OCI-LY3 (cell line): Measurements from ENCODE around the gene DCC.

Experiments
- H2AFZ ChIP-seq: fragments of 200-600, 300-600 bp; shearing (Covaris generic); 2 replicates; pipeline ENCODE4 v1.6.0; 2014; ENCODE audit warnings: antibody characterized with exemption, low read depth, low read length
- H3K27ac ChIP-seq: fragments of 200-600, 300-600 bp; sonication (generic); 2 replicates; pipeline ENCODE4 v1.5.1; 2014; ENCODE audit warnings: mild to moderate bottlenecking, low read length, moderate library complexity, mixed read lengths
- H3K27me3 ChIP-seq: fragments of 200-600, 300-600 bp; sonication (generic); 2 replicates; pipeline ENCODE4 v1.6.1; 2014; ENCODE audit warnings: low read depth, low read length, mixed read lengths
- H3K36me3 ChIP-seq: fragments of 200-600, 300-600 bp; sonication (generic); replicated peaks from 2 replicates; pipeline ENCODE3; 2014; ENCODE audit warnings: low read depth, low read length, mixed read lengths
- H3K4me1 ChIP-seq: fragments of 300-600, 200-600 bp; sonication (generic); 2 replicates; pipeline ENCODE4 v1.6.1; 2014; ENCODE audit warnings: low read length, mixed read lengths
- H3K4me2 ChIP-seq: fragments of 200-600, 300-600 bp; sonication (generic); 2 replicates; pipeline ENCODE4 v1.6.1; 2014; ENCODE audit warnings: low read length, mixed read lengths
- H3K4me3 ChIP-seq: fragments of 300-600, 200-600 bp; sonication (generic); 2 replicates; pipeline ENCODE4 v1.5.1; 2014; ENCODE audit warnings: antibody characterized with exemption, mild to moderate bottlenecking, low read length, moderate library complexity
- H3K79me2 ChIP-seq: fragments of 300-600, 200-600 bp; shearing (Covaris generic); 2 replicates; pipeline ENCODE4 v1.6.1; 2014; ENCODE audit warnings: mild to moderate bottlenecking, low read length, mixed read lengths
- H3K9ac ChIP-seq: fragments of 300-600, 200-600 bp; shearing (Covaris generic); 2 replicates; pipeline ENCODE4 v1.6.0; 2014; ENCODE audit warnings: mild to moderate bottlenecking, low read length, moderate library complexity
- H3K9me3 ChIP-seq: fragments of 200-600, 300-600 bp; shearing (Covaris generic); 2 replicates; pipeline ENCODE4 v1.6.1; 2014; ENCODE audit warnings: low read length, mixed read lengths; ENCODE audit not compliant: insufficient read depth
- H4K20me1 ChIP-seq: fragments of 200-600, 300-600 bp; sonication (generic); 2 replicates; pipeline ENCODE4 v1.6.1; 2016; ENCODE audit warnings: low read length, mixed read lengths; ENCODE audit not compliant: insufficient read depth
- CTCF ChIP-seq: fragments of 200-600, 300-600 bp; sonication (generic); IDR thresholded peaks from 2 replicates; pipeline ENCODE4 v1.5.1; 2014; ENCODE audit warnings: antibody characterized with exemption, low read length, low read depth
- EZH2phosphoT487 ChIP-seq: fragments of 200-600 bp; shearing (Covaris generic); IDR thresholded peaks from 2 replicates; pipeline ENCODE4 v1.6.1; 2018; ENCODE audit warnings: antibody characterized with exemption, mixed run types, low read depth

Gene DCC

GRCh38 chr18:53126210-53126609, 786.2 kb downstream of the DCC start:
- Histone ChIP-seq H3K27ac (no peak overlapping the region), H4K20me1 (no peaks in the 10 kb centered on the region), H3K4me2 (no peak overlapping the region), H3K4me3 (no peak overlapping the region), H2AFZ (no peak overlapping the region), H3K79me2 (no peaks in the 10 kb centered on the region), H3K27me3 (no peaks in the 10 kb centered on the region), H3K9ac (no peak overlapping the region), H3K9me3 (no peaks in the 10 kb centered on the region), H3K36me3 (no peaks in the 10 kb centered on the region), H3K4me1 (no peaks in the 10 kb centered on the region)
- no peak for TF ChIP-seq EZH2phosphoT487
- no peak for TF ChIP-seq CTCF

GRCh38 chr18:53131001-53131400, 791.0 kb downstream of the DCC start:
- no peaks in the 10 kb centered on the region for H3K4me1 ChIP-seq
- TF ChIP-seq CTCF (no peak), EZH2phosphoT487 (no peak)
- H3K4me3 ChIP-seq: no peak overlapping the region
- H3K4me2 ChIP-seq: no peak overlapping the region
- no peaks in the 10 kb centered on the region for H4K20me1 ChIP-seq
- H3K79me2 ChIP-seq: no peaks in the 10 kb centered on the region
- no peak overlapping the region for H3K9ac ChIP-seq
- no peaks in the 10 kb centered on the region for H3K36me3 ChIP-seq
- no peaks in the 10 kb centered on the region for H3K9me3 ChIP-seq
- H3K27ac ChIP-seq: no peak overlapping the region
- H2AFZ ChIP-seq: no peak overlapping the region
- H3K27me3 ChIP-seq: no peaks in the 10 kb centered on the region

- Histone ChIP-seq H2AFZ (no peak overlapping the region), H3K4me2 (no peak overlapping the region), H4K20me1 (no peaks in the 10 kb centered on the region), H3K27me3 (no peaks in the 10 kb centered on the region), H3K79me2 (no peaks in the 10 kb centered on the region), H3K36me3 (no peaks in the 10 kb centered on the region), H3K4me1 (no peaks in the 10 kb centered on the region), H3K9ac (no peak overlapping the region), H3K4me3 (no peak overlapping the region), H3K27ac (no peak overlapping the region), H3K9me3 (no peaks in the 10 kb centered on the region)
- no peak for TF ChIP-seq EZH2phosphoT487
- TF ChIP-seq CTCF: no peak
These were observed 794.7 kb downstream of the DCC start for GRCh38 chr18:53134711-53135110.

- H3K4me3 ChIP-seq: no peak overlapping the region
- no peaks in the 10 kb centered on the region for H3K4me1 ChIP-seq
- no peak overlapping the region for H3K27ac ChIP-seq
- H4K20me1 ChIP-seq: no peaks in the 10 kb centered on the region
- no peaks in the 10 kb centered on the region for H3K79me2 ChIP-seq
- no peak overlapping the region for H3K4me2 ChIP-seq
- no peak overlapping the region for H3K9ac ChIP-seq
- H3K36me3 ChIP-seq: no peaks in the 10 kb centered on the region
- TF ChIP-seq CTCF (no peak), EZH2phosphoT487 (no peak)
- H3K27me3 ChIP-seq: no peaks in the 10 kb centered on the region
- H3K9me3 ChIP-seq: no peaks in the 10 kb centered on the region
- no peak overlapping the region for H2AFZ ChIP-seq
These were observed 795.7 kb downstream of the DCC start for GRCh38 chr18:53135654-53136053.
